GM21576 (cell line): Measurements from ENCODE around the gene AMBN.

ENCODE experiments used
- ATAC-seq: cut with Tn5 transposase; IDR thresholded peaks from one replicate; pipeline ENCODE4 v1.9.1; 2021; ENCODE audit warnings: mild to moderate bottlenecking, moderate library complexity; ENCODE audit not compliant: unreplicated experiment

Gene AMBN, protein sequence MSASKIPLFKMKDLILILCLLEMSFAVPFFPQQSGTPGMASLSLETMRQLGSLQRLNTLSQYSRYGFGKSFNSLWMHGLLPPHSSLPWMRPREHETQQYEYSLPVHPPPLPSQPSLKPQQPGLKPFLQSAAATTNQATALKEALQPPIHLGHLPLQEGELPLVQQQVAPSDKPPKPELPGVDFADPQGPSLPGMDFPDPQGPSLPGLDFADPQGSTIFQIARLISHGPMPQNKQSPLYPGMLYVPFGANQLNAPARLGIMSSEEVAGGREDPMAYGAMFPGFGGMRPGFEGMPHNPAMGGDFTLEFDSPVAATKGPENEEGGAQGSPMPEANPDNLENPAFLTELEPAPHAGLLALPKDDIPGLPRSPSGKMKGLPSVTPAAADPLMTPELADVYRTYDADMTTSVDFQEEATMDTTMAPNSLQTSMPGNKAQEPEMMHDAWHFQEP

DNA sequence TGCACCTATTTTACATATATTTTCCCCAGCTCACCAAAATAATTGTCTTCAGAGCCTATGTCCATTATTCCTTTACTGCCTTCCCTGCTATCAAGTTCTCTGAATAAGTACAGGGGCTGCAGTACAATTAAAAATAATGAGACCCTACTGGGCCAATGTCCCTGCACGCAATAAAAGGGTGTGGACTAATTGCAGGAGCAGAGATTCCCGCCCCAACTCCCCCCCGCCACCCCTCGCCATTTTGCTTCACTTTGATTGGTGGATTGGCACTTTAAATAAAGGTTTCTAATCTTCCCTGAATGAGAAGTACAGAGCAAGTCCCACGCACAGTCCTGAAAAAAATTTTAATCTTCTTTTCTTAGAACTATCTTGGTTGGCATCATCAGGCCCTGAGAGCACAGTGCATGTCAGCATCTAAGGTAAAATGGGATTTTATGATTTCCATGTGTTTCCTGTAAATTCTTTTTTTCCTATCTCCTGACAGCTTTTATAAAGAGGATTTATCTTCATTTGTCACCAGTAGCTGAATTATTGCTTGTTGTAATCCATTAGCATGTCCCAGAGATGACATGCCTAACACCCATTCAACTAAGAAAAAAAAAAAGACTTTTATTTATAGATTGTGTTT is at the start of gene AMBN:
TSS of gene AMBN (plus strand) at position 302 of the 628 bp plus-strand sequence. CDS start at position 405, 103 bp downstream.
- no peak for ATAC-seq

DNA sequence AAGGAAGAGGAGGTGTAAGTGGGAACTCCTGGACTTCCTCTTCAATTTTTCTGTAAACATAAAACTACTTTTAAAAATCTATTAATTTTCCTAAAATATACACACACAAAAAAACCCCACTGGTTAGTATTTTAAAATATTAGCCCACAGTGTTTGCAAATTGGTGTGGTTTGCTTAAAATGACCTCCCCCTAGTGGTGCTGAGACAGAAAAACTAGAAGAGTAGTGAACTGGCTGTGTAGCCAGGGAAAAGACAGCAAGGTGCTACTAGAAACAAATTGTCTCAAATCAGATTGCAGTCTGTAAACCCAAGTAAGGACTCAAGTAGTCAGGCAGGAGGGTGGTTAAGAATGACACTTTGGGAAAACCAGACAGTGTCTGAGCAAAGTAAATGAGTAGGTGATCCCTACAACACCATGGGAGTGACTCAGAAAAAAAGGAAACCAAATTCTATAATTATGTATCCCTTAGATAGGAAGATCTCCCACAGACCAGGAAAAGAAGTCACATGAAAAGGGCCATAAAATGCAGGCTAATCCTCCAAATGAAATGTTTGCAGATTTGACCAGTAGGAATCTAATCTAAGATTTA is 47.7 kb upstream of the AMBN start:
- ATAC-seq, result peak; percentile 59

DNA sequence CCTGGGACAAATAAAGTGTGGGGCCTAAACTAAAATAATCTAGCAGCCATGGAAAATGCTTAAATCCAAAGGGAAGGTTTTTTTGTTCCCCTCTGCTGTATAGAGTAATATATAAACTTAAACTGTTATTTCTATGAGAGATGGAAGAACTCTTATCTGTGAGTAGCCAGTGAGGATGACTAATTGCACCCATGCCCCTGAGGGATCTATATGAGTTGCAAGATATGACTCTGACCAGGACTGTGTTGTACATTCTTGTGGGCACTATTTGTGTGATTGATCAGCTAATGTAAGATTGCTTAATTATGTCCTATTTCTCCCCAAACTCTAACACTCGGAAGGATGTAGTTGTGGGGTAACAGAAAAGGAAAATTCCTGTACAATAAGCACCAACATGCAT is 35.2 kb upstream of the AMBN start:
- ATAC-seq, result no peak

DNA sequence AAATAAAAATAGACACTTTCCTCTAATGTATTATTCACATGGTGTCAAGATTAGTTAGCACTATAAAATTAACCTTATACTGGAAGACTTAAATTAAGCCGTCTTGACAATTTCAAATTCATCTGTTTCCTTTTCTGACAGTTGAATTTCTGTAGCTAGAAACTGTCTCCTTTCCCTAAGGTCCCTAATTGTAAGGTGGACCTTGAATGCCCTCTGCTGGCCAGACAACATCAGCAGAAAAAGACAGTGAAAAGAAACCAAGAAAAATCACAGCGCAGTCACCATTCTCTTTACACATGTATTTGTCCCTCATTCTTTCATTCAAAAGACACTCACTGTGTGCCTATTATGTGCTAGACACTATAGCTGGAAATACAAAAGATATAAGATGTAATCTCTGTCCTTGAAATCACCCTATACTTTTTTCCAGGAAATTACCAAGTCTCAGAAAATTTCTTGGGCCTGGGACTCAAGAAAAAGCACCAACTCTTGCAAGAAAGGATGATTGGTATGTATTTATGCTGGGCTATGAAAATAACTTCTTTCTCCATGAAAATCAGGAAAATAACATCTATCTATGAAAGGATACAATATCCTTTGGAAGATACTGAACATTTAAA is 32.7 kb upstream of the AMBN start:
- peak; percentile 72 for ATAC-seq

DNA sequence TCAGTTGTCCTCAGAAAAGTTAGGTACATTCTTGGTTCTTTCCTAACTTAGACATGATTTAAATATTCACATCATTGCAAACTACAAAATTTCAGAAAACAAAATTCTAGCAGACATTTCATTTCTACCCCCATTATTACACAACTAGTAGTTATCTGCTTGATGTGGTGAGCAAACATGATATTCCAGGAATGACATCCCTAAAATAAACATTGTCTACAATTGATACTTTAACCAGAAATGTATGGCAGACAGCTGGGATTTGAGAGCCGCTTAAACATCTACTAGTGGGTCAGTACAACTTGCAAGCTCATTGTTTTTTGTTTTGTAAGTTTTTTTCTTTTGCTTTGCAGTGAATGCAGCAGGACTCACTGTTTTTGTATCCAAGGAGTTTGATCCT is 32.1 kb upstream of the AMBN start:
- ATAC-seq, result no peak

DNA sequence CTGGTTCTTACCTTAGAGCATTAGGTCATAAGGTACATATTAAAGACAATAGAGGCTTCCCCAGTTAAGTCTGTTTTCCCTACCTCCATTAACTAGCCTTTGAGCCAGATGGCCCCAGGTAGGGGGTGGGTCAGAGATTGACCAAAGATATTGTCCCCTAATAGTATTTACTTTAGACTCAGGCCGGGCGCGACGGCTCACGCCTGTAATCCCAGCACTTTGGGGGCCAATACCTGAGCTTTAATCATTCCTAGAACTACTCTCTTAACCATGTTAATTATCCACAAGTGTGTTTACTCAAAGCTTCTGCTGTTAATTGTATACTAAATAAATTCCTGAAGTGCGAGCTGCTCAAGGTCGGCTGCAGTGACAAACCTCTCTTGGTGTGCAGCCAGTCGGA is 28.0 kb upstream of the AMBN start:
- ATAC-seq, result no peak

DNA sequence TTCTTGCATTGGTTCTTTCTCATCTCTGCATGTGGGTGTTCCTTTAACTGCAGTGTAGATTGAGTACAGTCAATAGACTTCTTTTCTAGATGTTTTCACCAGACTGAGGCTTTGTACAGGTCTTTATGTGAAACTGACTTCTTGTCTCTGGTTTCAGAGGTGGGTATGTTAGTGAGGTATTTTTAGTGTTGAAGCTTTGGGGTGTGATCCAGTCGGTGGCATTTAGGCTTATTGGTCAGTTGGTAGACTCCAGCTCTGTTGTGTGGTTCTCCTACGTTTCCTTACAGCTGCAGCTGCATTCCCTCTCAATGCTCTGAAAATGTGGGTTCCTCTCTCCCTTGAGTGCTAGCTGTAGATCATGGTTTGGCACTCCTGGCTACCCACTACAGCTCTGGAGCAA is 21.3 kb upstream of the AMBN start:
- ATAC-seq, result no peak

DNA sequence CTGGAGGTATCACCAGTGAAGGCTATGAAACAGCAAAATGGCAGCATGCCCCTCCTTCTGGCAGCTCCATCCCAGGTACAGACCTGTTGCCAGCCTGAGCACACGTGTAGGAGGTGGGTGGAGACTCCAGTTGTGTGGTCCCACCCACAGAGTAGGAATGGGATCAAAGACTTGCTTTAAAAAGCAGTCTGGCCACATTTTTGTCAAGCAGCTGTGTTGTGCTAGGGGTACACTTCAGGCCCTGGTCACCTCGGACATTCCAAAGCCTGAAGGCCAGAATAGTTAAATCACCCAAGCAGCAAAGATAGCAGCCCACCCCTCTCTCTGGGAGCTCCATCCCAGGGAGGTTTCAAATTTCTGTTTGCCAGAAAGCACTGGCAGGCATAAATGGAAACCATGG is 20.3 kb upstream of the AMBN start:
- no peak for ATAC-seq

DNA sequence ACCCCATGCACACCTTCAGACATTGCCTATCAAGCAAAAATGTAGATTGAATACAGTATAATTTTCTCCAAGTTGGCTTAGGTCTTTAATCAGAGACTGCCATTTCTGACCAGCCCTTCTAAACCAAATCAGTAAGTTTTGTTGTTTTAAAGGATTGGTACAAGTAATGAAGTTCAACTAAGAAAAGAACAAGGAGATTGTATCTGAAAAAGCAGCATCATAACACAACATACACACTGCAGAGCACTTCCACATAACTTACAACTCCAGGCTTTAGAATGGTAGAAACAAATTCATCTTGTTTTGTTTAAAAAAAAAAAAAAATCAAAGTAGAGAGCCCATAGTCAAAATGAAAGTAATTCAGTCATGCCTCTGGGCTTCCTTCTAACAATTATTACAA is 16.1 kb upstream of the AMBN start:
- ATAC-seq, result no peak

DNA sequence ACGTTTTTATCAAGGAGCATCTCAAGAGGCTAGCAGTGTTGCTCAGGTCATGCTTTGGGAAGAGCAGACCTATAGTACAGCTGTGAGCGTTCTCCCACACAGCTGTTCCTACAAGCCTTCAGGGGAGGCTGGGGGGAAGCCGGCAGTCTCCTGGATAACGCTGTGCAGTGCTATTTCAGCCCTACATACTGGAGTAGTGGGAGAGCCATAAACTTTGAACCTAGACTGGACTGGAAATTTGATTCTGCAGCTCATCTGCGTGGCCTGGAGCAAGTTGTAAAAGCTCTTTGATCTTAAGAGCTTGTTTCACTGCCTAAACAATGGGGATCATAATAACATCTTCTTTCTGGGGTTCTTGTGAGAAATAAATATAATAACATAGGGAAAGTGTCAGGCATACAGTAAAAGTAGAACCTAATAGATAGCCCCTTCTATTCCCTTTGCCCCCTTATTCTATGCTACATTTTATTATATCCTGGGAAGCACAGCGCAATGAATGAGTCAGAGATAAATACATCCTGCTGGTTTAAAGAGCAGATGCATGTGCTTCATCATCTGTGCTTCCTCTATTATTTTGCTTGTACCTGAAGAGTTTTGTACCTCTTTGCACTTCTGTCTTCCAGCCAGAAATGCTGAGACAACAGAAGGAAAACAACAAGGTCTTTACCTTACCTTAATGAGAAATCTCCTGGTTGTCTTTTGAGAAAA is 14.7 kb upstream of the AMBN start:
- no peak for ATAC-seq

DNA sequence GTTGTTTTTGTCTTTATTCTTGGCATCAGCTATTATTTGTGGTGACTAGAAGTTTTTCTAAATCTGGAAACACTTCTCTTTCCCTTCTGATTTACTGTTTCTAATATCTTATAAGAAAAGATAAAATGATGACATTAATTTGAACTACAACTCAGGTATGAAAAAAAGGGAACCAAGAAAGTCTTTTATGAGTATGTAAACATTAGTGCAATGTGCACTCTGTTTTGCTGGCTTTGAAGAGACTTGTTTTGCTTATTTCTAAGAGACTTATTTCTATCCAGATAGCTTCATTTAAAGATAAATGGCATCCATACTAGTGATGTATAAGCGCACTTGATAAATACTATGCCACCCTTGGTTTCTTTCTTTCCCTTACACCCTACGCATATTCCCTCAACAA is 10.1 kb upstream of the AMBN start:
- no peak for ATAC-seq

DNA sequence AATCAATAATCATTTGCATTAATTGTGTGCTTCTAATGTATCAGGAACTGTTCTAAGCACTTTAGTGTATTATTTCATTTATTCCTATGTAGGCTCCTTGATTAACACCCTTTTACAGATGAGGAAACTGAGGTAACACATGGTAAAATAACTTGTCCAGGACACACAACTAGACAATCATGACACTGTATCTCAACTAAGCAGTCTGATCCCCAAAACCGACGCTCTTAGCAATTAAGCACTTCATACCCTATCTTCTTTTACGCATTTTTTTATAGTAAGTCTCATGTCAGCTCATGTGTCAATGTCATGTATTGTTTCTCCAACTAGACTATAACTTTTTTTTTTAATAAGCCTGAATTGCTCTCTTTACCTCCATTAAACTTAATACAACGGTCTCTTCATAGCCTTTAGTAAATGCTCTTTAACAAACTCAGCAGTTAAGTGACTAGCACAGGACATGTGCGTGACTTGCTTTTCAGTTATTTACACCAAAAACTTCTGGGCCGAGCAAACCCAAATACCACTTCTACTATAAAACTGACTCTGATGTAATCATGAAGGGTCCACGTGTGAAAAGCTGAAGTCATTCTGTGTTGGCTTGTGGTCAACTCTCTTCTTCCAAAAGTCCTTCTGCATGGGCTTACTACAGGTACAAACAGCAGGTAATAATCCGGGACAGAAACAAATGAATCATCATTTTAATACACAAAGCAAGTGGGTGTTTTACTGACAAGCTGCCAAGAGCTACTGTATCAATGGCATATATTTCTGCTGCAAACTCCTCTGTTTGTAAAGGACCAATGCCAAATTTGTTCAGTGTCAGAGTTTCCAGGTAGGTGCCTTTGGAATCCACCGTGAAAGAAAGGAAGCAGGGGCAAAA is 7.9 kb upstream of the AMBN start:
- no peak for ATAC-seq

DNA sequence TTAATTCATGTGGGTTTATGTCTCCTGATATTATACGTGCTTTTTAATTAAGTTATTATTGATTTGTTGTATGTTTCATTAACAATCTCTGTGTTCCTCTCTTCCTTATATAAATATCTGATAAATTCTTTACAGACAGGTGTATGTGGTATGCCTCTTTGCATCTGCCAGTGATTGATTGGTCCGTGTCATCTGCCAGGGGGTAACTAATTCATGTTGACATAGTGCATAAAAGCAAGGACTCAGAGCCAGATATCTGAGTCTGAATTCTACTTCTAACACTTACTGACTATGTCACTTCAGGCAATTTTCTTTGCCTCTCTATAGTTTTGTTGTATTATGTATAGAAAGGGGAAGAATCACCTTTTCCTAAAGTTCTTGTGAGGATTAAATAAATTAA is 5.2 kb upstream of the AMBN start:
- ATAC-seq, result no peak

DNA sequence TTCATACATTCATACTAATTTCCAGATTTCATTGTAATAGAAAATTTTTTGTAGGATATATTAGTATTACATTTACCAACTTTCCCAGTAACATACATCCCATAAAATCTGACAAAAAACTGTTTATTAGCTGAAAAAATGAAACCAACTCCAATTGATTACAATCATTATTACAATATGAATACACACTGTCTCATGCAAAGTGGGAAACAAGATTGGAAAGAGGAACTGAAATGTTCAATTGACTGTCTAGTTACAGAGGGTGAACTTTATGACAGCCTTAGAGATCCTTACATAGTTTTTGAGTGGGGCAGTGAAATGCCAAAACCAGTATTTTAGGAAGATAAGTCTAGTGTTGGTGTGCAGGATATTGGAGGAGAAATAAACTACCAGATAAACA is 2.3 kb upstream of the AMBN start:
- ATAC-seq, result peak; percentile 98

DNA sequence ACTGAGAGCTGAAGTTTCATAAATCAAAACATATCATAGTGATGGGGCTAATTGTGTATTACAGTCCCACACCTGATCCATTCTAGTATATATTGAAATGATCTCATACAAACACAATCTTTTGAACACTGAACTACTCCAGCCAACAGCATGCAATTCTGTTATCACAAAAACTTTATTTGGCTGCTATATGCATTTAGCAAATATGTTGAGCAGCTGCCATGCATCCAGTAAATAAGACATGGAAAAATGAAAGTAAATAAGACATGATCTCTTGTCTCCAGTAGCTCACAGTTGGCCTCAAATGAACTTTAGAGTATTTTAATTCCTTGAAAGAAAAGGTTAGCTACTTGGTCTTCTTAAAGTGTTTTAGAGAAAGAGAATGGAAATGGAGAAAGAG is 2.1 kb downstream of the AMBN start:
- no peak for ATAC-seq

DNA sequence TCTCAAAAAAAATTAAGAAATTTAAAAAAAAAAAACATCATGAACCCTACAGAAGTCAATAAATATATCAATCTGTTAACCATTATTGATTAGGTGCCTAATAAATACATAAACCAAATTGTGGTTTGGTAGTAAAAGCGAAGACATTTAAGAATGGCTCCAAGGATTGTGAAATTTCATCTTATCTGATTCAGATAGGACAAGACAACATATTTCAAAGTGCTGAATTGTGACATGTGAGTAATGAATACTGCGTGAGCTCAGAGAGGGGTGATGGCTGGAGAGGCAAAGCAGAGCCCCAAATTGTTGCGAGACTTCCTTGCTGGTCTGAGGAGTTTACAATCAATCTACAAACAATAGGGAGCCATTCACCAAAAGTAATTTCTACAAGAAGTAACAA is 8.2 kb downstream of the AMBN start:
- ATAC-seq, result no peak

DNA sequence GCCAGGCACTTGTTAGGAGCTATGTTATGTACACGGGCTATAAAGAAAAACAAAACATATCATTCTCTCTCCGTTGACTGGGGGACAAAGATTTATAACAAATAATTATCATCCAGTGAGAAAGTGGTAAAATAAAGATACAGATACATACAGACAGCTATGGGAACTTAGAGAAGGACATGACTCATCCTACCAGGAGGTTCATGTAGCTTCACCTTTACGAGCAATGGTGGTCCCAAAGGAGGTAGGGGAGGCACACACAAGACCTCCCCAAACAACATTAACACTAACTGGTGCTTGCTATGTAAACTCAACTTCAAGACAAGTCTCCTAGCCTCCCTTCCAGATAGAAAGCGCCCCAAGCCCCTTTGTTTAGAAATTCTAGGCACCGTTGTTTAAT is 8.9 kb downstream of the AMBN start:
- no peak for ATAC-seq

DNA sequence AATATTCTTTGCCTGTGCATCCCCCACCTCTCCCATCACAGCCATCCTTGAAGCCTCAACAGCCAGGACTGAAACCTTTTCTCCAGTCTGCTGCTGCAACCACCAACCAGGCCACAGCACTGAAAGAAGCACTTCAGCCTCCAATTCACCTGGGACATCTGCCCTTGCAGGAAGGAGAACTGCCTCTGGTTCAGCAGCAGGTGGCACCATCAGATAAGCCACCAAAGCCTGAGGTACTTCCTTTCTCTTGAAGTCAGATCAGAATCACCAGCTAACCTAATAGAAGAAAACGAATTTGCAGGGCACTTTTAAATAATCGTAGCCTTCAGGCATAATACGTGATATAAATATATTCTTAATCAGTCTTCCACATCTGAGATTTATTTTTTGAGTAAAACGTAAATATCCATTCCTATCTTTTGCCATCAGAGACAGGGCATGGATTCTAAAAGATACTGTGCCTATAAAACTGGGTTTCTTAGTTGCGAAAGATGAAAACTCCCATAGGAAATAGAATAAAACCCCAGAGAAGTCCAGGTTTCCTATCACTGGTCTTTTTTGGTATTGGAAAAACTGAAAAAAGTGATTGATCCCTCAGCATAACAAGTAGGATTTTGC is 9.5 kb downstream of the AMBN start:
- peak; percentile 97 for ATAC-seq

DNA sequence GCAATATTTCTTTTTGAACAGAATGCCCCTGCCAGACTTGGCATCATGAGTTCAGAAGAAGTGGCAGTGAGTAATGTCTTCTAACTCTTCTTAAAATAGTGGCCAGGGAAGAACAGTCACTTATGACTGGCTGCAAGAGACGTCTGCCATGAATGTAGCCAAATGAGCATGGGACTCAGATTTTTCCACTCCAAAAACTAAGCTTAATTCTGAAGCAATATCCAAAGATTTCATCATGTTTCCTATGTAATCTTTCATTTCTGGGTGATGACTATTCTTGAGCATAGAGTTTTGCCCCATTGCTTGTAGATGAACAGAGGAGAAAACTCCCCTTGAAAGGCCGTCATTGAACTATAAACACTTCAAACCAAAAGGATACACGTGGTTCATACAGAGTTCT is 11.8 kb downstream of the AMBN start:
- no peak for ATAC-seq

DNA sequence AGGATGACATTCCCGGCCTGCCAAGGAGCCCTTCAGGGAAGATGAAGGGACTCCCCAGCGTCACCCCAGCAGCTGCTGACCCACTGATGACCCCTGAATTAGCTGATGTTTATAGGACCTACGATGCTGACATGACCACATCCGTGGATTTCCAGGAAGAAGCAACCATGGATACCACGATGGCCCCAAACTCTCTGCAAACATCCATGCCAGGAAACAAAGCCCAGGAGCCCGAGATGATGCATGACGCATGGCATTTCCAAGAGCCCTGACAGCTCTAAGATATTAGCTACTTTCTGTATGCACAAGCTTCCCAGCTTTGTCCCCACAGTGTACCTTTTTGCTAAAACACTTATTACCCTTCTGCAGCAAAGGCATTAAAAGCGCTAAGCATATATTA is 14.4 kb downstream of the AMBN start:
- ATAC-seq, result no peak
